Measurements from ENCODE around the gene HIKESHI. TPM values are rescaled to one million over a fixed set of nuclear protein-coding genes. Genes with fewer than 3 reads are reported as not detected.

HIKESHI gene
- total and polyA plus RNA-seq, 2 of the 13 experiments (the other 11 are each of a cell fraction or from before 2014, with no cell fraction given), result 67.8 to 74.8 TPM

- intact Hi-C loops (cut with micrococcal nuclease; ENCODE audit: unreplicated experiment) (no loop called here), in situ Hi-C loops (cut with HindIII; ENCODE audit: extremely low pct_ligation_motif_present, low pct_unique_long_range_greater_than_20kb) (no loop called here)
- ChIA-PET CTCF (ENCODE audit: low intra/inter-chr PET ratio, low total read pairs) (no interaction called here), POLR2A (no interaction called here)
- H3K9ac ChIP-seq (ENCODE audit: insufficient read depth, low read depth, low read length), result no peak overlapping the region
- DNase-seq (ENCODE audit: low spot score) (no peak), FAIRE-seq (no peak), ATAC-seq (no peak)
- H3K27me3 ChIP-seq (ENCODE audit: control insufficient read depth in 1 of 2, insufficient read depth in 2 of 2, low read length in 2 of 2), result peaks cover 0 to 1% of the 10 kb centered on the region in 2 experiments; a peak in 1 of 5 replicates
- H3K36me3 ChIP-seq (replicated peaks in 1 of 2; ENCODE audit: control insufficient read depth in 1 of 2, insufficient read depth in 2 of 2, low read length in 2 of 2), result no peaks in the 10 kb centered on the region
- H3K4me2 ChIP-seq (ENCODE audit: low read depth, low read length), result no peak overlapping the region
- H3K9me3 ChIP-seq (ENCODE audit: low read length), result no peaks in the 10 kb centered on the region
- BruUV-seq (replicated peaks), result no TSS peak
- H3K79me2 ChIP-seq (ENCODE audit: insufficient read depth, low read length), result no peaks in the 10 kb centered on the region
- H3K4me1 ChIP-seq (ENCODE audit: insufficient read depth, low read length), result no peaks in the 10 kb centered on the region
- H4K20me1 ChIP-seq (ENCODE audit: insufficient read depth, low read length), result no peaks in the 10 kb centered on the region
- H3K4me3 ChIP-seq (replicated peaks in 1 of 3; ENCODE audit: insufficient read depth in 1 of 3, low read depth in 2 of 3, low read length in 3 of 3), result no peak overlapping the region
- 2% methylated on average over 5 of the region's 5 CpGs for WGBS (ENCODE audit: low lambda C conversion rate)
- no peak overlapping the region for H2AFZ ChIP-seq (ENCODE audit: low read length)
- H3K27ac ChIP-seq (ENCODE audit: extremely low read length, insufficient read depth, low read length), result no peak overlapping the region
- TF ChIP-seq TEAD2 (CRISPR knock-in tag; IDR thresholded peaks at IDR 0.05) (no peak), ZNF317 (CRISPR knock-in tag; IDR thresholded peaks at IDR 0.05) (no peak), FLYWCH1 (CRISPR knock-in tag; IDR thresholded peaks at IDR 0.05) (no peak), DMAP1 (CRISPR knock-in tag; IDR thresholded peaks at IDR 0.05) (no peak), ZBTB21 (CRISPR knock-in tag; IDR thresholded peaks at IDR 0.05) (no peak), TFDP1 (CRISPR knock-in tag; IDR thresholded peaks at IDR 0.05; ENCODE audit: borderline replicate concordance) (no peak), KAT8 (CRISPR knock-in tag; IDR thresholded peaks at IDR 0.05) (no peak), POLR2AphosphoS2 (IDR thresholded peaks at IDR 0.05; ENCODE audit: low read depth, low read length) (no peak), MLXIP (CRISPR knock-in tag; IDR thresholded peaks at IDR 0.05; ENCODE audit: borderline replicate concordance) (no peak), SMAD9 (CRISPR knock-in tag; IDR thresholded peaks at IDR 0.05) (no peak), HNRNPL (IDR thresholded peaks at IDR 0.05; ENCODE audit: low read depth, low read length) (no peak)
- TF ChIP-seq, protein P1, sequence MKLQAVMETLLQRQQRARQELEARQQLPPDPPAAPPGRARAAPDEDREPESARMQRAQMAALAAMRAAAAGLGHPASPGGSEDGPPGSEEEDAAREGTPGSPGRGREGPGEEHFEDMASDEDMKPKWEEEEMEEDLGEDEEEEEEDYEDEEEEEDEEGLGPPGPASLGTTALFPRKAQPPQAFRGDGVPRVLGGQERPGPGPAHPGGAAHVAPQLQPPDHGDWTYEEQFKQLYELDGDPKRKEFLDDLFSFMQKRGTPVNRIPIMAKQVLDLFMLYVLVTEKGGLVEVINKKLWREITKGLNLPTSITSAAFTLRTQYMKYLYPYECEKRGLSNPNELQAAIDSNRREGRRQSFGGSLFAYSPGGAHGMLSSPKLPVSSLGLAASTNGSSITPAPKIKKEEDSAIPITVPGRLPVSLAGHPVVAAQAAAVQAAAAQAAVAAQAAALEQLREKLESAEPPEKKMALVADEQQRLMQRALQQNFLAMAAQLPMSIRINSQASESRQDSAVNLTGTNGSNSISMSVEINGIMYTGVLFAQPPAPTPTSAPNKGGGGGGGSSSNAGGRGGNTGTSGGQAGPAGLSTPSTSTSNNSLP (IDR thresholded peaks at IDR 0.05; ENCODE audit: low read depth, low read length), result no peak
- TF ChIP-seq, protein P2, sequence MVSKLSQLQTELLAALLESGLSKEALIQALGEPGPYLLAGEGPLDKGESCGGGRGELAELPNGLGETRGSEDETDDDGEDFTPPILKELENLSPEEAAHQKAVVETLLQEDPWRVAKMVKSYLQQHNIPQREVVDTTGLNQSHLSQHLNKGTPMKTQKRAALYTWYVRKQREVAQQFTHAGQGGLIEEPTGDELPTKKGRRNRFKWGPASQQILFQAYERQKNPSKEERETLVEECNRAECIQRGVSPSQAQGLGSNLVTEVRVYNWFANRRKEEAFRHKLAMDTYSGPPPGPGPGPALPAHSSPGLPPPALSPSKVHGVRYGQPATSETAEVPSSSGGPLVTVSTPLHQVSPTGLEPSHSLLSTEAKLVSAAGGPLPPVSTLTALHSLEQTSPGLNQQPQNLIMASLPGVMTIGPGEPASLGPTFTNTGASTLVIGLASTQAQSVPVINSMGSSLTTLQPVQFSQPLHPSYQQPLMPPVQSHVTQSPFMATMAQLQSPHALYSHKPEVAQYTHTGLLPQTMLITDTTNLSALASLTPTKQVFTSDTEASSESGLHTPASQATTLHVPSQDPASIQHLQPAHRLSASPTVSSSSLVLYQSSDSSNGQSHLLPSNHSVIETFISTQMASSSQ (IDR thresholded peaks at IDR 0.05; ENCODE audit: low read depth), result no peak
- TF ChIP-seq, protein P2 (CRISPR knock-in tag; IDR thresholded peaks at IDR 0.05; ENCODE audit: borderline replicate concordance), result no peak
Observed at GRCh38 chr11:86383041-86383955, 81.3 kb downstream of the HIKESHI start.

Measured in HepG2 (cell line).